HL-60 (cell line): ENCODE results near the gene ABCD1.

Source experiments
- GABPA ChIP-seq: IDR thresholded peaks from 2 replicates; pipeline ENCODE4 v1.6.1; 2012; ENCODE audit warnings: low read depth
- POLR2AphosphoS5 ChIP-seq: IDR thresholded peaks from 2 replicates; pipeline ENCODE4 v1.6.1; 2012; ENCODE audit warnings: low read depth
- TF ChIP-seq, protein P1 (sequence below): IDR thresholded peaks from one replicate; pipeline ENCODE4 v1.5.1; 2011; ENCODE audit warnings: low read length, control low read depth, inconsistent platforms; ENCODE audit not compliant: insufficient read depth
- TF ChIP-seq, protein P2 (sequence below): IDR thresholded peaks from 2 replicates; pipeline ENCODE4 v1.6.1; 2012; ENCODE audit warnings: low read depth; ENCODE audit not compliant: insufficient replicate concordance

DNA sequence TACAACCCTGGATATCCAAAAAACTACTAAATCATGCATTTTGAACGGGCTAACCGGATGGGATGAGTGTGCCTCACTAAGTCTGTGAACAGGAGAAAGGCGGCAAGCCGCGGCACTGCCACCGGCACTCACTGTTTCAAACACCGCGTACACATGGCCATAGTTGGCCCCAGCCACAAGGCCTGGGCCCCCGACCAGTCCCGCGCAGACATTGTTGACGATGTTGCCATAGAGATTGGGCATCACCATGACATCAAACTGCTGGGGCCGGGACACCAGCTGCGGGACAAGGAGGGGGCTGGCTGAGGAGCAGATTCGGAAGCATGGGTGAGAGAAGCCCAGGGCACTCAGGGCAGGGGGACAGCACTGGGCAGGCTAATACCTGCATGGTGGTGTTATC, 62.0 kb downstream of the ABCD1 start:
- TF ChIP-seq, protein P1, sequence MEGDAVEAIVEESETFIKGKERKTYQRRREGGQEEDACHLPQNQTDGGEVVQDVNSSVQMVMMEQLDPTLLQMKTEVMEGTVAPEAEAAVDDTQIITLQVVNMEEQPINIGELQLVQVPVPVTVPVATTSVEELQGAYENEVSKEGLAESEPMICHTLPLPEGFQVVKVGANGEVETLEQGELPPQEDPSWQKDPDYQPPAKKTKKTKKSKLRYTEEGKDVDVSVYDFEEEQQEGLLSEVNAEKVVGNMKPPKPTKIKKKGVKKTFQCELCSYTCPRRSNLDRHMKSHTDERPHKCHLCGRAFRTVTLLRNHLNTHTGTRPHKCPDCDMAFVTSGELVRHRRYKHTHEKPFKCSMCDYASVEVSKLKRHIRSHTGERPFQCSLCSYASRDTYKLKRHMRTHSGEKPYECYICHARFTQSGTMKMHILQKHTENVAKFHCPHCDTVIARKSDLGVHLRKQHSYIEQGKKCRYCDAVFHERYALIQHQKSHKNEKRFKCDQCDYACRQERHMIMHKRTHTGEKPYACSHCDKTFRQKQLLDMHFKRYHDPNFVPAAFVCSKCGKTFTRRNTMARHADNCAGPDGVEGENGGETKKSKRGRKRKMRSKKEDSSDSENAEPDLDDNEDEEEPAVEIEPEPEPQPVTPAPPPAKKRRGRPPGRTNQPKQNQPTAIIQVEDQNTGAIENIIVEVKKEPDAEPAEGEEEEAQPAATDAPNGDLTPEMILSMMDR: no peak
- TF ChIP-seq, protein P2, sequence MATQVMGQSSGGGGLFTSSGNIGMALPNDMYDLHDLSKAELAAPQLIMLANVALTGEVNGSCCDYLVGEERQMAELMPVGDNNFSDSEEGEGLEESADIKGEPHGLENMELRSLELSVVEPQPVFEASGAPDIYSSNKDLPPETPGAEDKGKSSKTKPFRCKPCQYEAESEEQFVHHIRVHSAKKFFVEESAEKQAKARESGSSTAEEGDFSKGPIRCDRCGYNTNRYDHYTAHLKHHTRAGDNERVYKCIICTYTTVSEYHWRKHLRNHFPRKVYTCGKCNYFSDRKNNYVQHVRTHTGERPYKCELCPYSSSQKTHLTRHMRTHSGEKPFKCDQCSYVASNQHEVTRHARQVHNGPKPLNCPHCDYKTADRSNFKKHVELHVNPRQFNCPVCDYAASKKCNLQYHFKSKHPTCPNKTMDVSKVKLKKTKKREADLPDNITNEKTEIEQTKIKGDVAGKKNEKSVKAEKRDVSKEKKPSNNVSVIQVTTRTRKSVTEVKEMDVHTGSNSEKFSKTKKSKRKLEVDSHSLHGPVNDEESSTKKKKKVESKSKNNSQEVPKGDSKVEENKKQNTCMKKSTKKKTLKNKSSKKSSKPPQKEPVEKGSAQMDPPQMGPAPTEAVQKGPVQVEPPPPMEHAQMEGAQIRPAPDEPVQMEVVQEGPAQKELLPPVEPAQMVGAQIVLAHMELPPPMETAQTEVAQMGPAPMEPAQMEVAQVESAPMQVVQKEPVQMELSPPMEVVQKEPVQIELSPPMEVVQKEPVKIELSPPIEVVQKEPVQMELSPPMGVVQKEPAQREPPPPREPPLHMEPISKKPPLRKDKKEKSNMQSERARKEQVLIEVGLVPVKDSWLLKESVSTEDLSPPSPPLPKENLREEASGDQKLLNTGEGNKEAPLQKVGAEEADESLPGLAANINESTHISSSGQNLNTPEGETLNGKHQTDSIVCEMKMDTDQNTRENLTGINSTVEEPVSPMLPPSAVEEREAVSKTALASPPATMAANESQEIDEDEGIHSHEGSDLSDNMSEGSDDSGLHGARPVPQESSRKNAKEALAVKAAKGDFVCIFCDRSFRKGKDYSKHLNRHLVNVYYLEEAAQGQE: no peak
- TF ChIP-seq GABPA: no peak
- no peak for TF ChIP-seq POLR2AphosphoS5
